Right atrium auricular region (tissue), 2 donors: Measurements from ENCODE around the gene RTBDN. TPM values are rescaled to one million over a fixed set of nuclear protein-coding genes. Genes with fewer than 3 reads are reported as not detected.
A peak's percentile ranks its signal among the peaks of the same experiment; 100 is the strongest.
"Not testable (repeated sequence)": the region's sequence is repeated elsewhere in the genome, so short reads cannot be mapped to it uniquely, and the experiment has no call there.

ENCODE experiments used
- DNase-seq: peaks from one replicate; pipeline ENCODE4 v3.0.0-alpha.2; 2019; ENCODE audit warnings: low spot score
- H3K27ac ChIP-seq, 2 donors: fragments of 200-600 bp; sonication (generic); 1 replicate in 1 of 2; 2 replicates in 1 of 2; pipeline ENCODE4 v1.5.1; 2016 to 2019
- H3K27me3 ChIP-seq, 2 donors: fragments of 200-600 bp; sonication (generic); one replicate each; pipeline versions ENCODE4 v1.5.1 to v1.6.0; 2017 to 2019
- H3K36me3 ChIP-seq: fragments of 200-600 bp; sonication (generic); one replicate; pipeline ENCODE4 v1.5.1; 2016
- H3K4me1 ChIP-seq, 2 donors: fragments of 200-600 bp; sonication (generic); one replicate each; pipeline versions ENCODE4 v1.5.1 to v1.6.0; 2017 to 2019
- H3K4me3 ChIP-seq, 2 donors: fragments of 200-600 bp; sonication (generic); 1 replicate in 1 of 2; 2 replicates in 1 of 2; pipeline ENCODE4 v1.5.1; 2017 to 2019; ENCODE audit warnings: mild to moderate bottlenecking in 1 of 2, moderate library complexity in 1 of 2
- H3K9me3 ChIP-seq, 2 donors: fragments of 200-600 bp; sonication (generic); one replicate each; pipeline ENCODE4 v1.5.1; 2019
- total RNA-seq, 2 donors: library from RNA; depleted of rRNA; stranded (reverse); fragments of >200 nt; gene quantifications; one replicate each; pipeline ENCODE4 v1.1.0, GENCODE V29; 2016
- TF ChIP-seq, protein P1 (sequence below), 2 donors: fragments of 200-600 bp; sonication (generic); IDR thresholded peaks; one replicate each; pipeline ENCODE4 v1.5.1; 2019; ENCODE audit warnings: antibody characterized with exemption in 2 of 2

Gene RTBDN
- total RNA-seq, 2 donors from 2014 or later, result not detected

DNA sequence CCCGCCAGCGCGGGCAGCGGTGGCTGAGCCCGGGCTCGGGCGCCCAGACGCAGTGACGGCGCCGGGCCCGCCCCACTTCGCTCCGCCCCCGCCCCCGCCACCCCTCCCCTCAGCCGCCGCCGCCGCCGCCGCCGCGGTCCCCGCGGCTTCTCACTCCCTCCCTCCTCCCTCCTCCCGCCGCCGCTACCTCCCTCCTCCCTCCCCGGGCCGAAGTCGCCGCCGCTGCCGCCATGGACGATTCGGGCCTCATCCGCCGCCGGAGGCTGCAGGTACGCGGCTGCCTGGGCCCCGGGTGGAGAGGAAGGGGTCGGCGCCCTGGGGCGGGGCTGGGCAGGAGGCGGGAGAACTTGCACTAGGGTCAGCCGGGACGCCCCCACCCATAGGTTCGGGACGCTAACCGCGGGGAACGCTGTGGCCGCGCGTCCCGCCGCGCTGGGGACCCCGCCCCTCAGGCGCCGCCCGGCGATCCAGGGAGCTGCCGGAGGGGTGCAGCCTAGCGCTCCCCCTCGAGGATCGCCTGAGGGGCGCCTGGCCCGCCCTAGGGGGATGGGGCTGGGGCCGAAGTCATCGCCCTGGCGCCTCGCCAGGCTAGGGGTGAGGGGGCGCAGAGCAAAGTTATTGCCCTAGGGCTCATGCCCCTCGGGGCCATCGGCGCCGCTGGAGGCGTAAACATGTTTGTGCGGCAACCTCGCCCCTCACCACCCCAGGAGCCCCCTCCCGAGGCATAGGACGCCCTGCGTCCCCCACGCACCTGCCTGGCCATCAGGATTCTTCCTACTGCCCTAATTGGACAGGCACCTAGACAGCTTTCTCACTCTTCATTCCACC, 427 bp downstream of the RTBDN start:
- H3K27me3 ChIP-seq, result peaks cover 37 to 58% of the 10 kb centered on the region in 2 donors
- DNase-seq, result no peak
- TF ChIP-seq, protein P1, sequence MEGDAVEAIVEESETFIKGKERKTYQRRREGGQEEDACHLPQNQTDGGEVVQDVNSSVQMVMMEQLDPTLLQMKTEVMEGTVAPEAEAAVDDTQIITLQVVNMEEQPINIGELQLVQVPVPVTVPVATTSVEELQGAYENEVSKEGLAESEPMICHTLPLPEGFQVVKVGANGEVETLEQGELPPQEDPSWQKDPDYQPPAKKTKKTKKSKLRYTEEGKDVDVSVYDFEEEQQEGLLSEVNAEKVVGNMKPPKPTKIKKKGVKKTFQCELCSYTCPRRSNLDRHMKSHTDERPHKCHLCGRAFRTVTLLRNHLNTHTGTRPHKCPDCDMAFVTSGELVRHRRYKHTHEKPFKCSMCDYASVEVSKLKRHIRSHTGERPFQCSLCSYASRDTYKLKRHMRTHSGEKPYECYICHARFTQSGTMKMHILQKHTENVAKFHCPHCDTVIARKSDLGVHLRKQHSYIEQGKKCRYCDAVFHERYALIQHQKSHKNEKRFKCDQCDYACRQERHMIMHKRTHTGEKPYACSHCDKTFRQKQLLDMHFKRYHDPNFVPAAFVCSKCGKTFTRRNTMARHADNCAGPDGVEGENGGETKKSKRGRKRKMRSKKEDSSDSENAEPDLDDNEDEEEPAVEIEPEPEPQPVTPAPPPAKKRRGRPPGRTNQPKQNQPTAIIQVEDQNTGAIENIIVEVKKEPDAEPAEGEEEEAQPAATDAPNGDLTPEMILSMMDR (IDR thresholded peaks at IDR 0.05), result no peak
- no peaks in the 10 kb centered on the region for H3K9me3 ChIP-seq
- H3K36me3 ChIP-seq, result no peaks in the 10 kb centered on the region
- H3K4me1 ChIP-seq, result peaks cover 0 to 39% of the 10 kb centered on the region in 2 donors
- H3K4me3 ChIP-seq, result peak overlapping the region; percentile 15 to 51
- no peak overlapping the region for H3K27ac ChIP-seq

DNA sequence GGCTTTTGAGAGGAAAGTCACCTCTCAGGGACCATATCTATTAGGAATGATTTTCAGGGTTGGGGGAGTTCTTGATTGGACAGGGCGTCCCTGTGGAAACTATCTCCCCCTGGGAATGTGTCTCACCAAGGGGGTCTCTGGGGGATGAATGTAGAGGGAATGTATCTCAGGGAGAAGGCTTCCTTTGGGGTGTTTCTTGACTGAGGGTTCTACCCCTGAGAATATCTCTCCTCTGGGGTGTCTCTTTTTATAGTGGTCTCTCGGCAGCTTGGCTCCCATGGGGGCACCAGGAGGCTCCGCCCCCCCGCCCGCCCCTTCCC, 1.0 kb downstream of the RTBDN start:
- peak overlapping the region in 1 of 2 donors; percentile 51 for H3K4me3 ChIP-seq
- DNase-seq, result no peak
- H3K36me3 ChIP-seq, result no peaks in the 10 kb centered on the region
- peaks cover 32 to 52% of the 10 kb centered on the region in 2 donors for H3K27me3 ChIP-seq
- H3K4me1 ChIP-seq, result peaks cover 0 to 36% of the 10 kb centered on the region in 2 donors
- no peaks in the 10 kb centered on the region for H3K9me3 ChIP-seq
- TF ChIP-seq, protein P1 (IDR thresholded peaks at IDR 0.05), result no peak
- H3K27ac ChIP-seq, result no peak overlapping the region

DNA sequence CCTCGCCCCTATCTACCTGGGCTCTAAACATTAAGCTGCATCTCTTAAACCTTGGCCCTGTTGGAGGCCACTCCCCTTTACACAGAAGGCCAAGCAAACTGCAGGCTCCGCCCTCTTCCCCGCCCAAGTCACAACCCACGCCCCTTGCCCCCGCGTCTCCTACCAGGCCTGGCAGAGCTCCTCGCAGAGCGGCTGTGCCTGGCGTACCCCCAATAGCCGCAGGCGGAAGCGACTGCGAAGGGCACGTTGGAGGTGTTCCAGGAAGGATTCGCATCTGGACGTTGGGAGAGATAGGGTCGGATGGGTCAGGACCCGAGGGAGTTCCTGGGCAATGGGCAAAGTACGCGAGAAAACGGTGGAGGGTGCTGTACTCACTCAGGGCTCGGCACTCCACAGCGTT, 5.9 kb downstream of the RTBDN start:
- no peak overlapping the region for H3K4me3 ChIP-seq
- no peaks in the 10 kb centered on the region for H3K9me3 ChIP-seq
- DNase-seq, result no peak
- H3K4me1 ChIP-seq, result peaks cover 0 to 20% of the 10 kb centered on the region in 2 donors
- peaks cover 18 to 39% of the 10 kb centered on the region in 2 donors for H3K27me3 ChIP-seq
- no peak overlapping the region for H3K27ac ChIP-seq
- H3K36me3 ChIP-seq, result no peaks in the 10 kb centered on the region
- TF ChIP-seq, protein P1 (IDR thresholded peaks at IDR 0.05), result no peak

GRCh38 chr19:12825254-12826131, 8.9 kb downstream of the RTBDN start:
- DNase-seq, result no peak
- Histone ChIP-seq H3K27me3 (peaks cover 0 to 26% of the 10 kb centered on the region in 2 donors), H3K27ac (no peak overlapping the region), H3K4me3 (no peak overlapping the region), H3K36me3 (no peaks in the 10 kb centered on the region), H3K4me1 (peaks cover 0 to 8% of the 10 kb centered on the region in 2 donors), H3K9me3 (no peaks in the 10 kb centered on the region)
- TF ChIP-seq, protein P1 (IDR thresholded peaks at IDR 0.05), result peak in 1 of 2 donors; percentile 23

- Histone ChIP-seq H3K27ac (no peak overlapping the region), H3K4me3 (no peak overlapping the region), H3K27me3 (peaks cover 0 to 14% of the 10 kb centered on the region in 2 donors), H3K36me3 (no peaks in the 10 kb centered on the region), H3K9me3 (no peaks in the 10 kb centered on the region), H3K4me1 (peaks cover 0 to 3% of the 10 kb centered on the region in 2 donors)
- TF ChIP-seq, protein P1 (IDR thresholded peaks at IDR 0.05), result no peak
- DNase-seq, result no peak
Measured at GRCh38 chr19:12821761-12822160, 12.6 kb downstream of the RTBDN start.

DNA sequence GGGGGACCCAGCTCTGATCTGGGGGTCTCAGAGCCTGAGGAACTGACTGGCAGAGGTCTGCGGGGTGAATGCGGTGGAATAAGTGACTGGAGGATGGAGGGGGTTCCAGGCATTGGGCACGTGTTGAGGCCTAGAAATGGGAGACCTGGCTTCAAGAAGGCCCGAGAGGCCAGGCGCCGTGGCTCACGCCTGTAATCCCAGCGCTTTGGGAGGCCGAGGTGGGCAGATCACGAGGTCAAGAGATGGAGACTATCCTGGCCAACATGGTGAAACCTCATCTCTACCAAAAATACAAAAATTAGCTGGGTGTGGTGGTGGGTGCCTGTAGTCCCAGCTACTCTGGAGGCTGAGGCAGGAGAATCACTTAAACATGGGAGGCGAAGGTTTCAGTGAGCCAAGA, 16.6 kb downstream of the RTBDN start:
- H3K36me3 ChIP-seq, H3K4me1 ChIP-seq, H3K9me3 ChIP-seq, H3K4me3 ChIP-seq, H3K27me3 ChIP-seq, H3K27ac ChIP-seq, DNase-seq: not testable (repeated sequence)

GRCh38 chr19:12817188-12817587, 17.2 kb downstream of the RTBDN start:
- not testable (repeated sequence) for DNase-seq, H3K4me1 ChIP-seq, H3K36me3 ChIP-seq

More at GRCh38 chr19:12817188-12817587, 17.2 kb downstream of the RTBDN start:
- not testable (repeated sequence) for H3K27ac ChIP-seq, H3K27me3 ChIP-seq, H3K4me3 ChIP-seq, H3K9me3 ChIP-seq
